OCI-LY1 (cell line): Measurements from ENCODE around the gene ZDHHC14.
"Not testable (repeated sequence)": the region's sequence is repeated elsewhere in the genome, so short reads cannot be mapped to it uniquely, and the experiment has no call there.

Source experiments
- EZH2 ChIP-seq: fragments of 200-600 bp; sonication (generic), shearing (Covaris generic); IDR thresholded peaks from 2 replicates; pipeline ENCODE4 v1.8.0; 2017; ENCODE audit warnings: borderline replicate concordance, mixed run types, mild to moderate bottlenecking, antibody characterized with exemption, low read length, moderate library complexity, mixed read lengths
- TF ChIP-seq, protein P1 (sequence below): fragments of 200-600 bp; sonication (generic), shearing (Covaris generic); IDR thresholded peaks from 2 replicates; pipeline ENCODE4 v1.5.1; 2017; ENCODE audit warnings: mild to moderate bottlenecking, antibody characterized with exemption, low read length, moderate library complexity, mixed read lengths

DNA sequence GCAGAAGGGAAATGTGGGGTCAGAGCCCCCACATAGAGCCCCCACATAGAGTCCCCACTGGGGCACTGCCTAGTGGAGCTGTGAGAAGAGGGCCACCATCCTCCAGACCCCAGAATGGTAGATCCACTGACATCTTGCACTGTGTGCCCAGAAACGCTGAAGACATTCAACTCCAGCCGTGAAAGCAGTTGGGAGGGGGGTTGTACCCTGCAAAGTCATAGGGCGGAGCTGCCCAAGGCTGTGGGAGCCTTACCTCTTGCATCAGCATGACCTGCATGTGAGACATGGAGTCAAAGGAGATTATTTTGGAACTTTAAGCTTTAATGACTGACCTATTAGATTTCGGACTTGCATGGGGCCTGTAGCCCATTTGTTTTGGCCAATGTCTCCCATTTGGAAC, 209.7 kb downstream of the ZDHHC14 start:
- TF ChIP-seq, protein P1, sequence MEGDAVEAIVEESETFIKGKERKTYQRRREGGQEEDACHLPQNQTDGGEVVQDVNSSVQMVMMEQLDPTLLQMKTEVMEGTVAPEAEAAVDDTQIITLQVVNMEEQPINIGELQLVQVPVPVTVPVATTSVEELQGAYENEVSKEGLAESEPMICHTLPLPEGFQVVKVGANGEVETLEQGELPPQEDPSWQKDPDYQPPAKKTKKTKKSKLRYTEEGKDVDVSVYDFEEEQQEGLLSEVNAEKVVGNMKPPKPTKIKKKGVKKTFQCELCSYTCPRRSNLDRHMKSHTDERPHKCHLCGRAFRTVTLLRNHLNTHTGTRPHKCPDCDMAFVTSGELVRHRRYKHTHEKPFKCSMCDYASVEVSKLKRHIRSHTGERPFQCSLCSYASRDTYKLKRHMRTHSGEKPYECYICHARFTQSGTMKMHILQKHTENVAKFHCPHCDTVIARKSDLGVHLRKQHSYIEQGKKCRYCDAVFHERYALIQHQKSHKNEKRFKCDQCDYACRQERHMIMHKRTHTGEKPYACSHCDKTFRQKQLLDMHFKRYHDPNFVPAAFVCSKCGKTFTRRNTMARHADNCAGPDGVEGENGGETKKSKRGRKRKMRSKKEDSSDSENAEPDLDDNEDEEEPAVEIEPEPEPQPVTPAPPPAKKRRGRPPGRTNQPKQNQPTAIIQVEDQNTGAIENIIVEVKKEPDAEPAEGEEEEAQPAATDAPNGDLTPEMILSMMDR = not testable (repeated sequence)
- not testable (repeated sequence) for TF ChIP-seq EZH2
